ENCODE data around the gene NAA80. TPM values are rescaled to one million over a fixed set of nuclear protein-coding genes. Genes with fewer than 3 reads are reported as not detected.
"Not testable (repeated sequence)": the region's sequence is repeated elsewhere in the genome, so short reads cannot be mapped to it uniquely, and the experiment has no call there.

NAA80 gene
- total and polyA plus RNA-seq, 10 of the 15 experiments (the other 5 are each of a cell fraction or from before 2014, with no cell fraction given), result 0.48 to 12.7 (median 6.7) TPM

GRCh38 chr3:50314816-50315215 is 15.6 kb upstream of the NAA80 start (continued):
- TF ChIP-seq MYB (IDR thresholded peaks at IDR 0.05; ENCODE audit: borderline replicate concordance, low read depth, low read length) (no peak), POU2F2 (IDR thresholded peaks at IDR 0.05; ENCODE audit: borderline replicate concordance, low read depth, low read length) (no peak), ZNF384 (IDR thresholded peaks at IDR 0.05; ENCODE audit: borderline replicate concordance, low read depth, low read length) (no peak), IKZF2 (IDR thresholded peaks at IDR 0.05) (no peak)

GRCh38 chr3:50314342-50314741 is 15.1 kb upstream of the NAA80 start:
- WGBS (ENCODE audit: insufficient coverage, insufficient replicate concordance, low lambda C conversion rate, missing lambda C conversion rate), result 40% methylated on average over 3 of the region's 3 CpGs
- Histone ChIP-seq H3K79me2 (ENCODE audit: control insufficient read depth, insufficient read depth, low read length) (no peaks in the 10 kb centered on the region), H3K27me3 (replicated peaks in 1 of 2; ENCODE audit: control insufficient read depth in 2 of 2, insufficient read depth in 2 of 2, low read length in 1 of 2) (no peaks in the 10 kb centered on the region), H3K4me1 (ENCODE audit: control insufficient read depth, insufficient read depth, low read length) (peaks cover 8% of the 10 kb centered on the region), H3K4me2 (ENCODE audit: control insufficient read depth, insufficient read depth) (no peak overlapping the region), H3K27ac (ENCODE audit: control insufficient read depth, insufficient read depth) (no peak overlapping the region), H3K4me3 (no peak overlapping the region), H3K9me3 (replicated peaks; ENCODE audit: control insufficient read depth, insufficient read depth, low read length) (no peaks in the 10 kb centered on the region), H4K20me1 (ENCODE audit: control insufficient read depth, insufficient read depth) (no peaks in the 10 kb centered on the region), H3K9ac (ENCODE audit: control insufficient read depth, insufficient read depth, low read length) (no peak overlapping the region), H2AFZ (ENCODE audit: control insufficient read depth, low read depth, low read length) (no peak overlapping the region), H3K36me3 (ENCODE audit: control insufficient read depth in 2 of 2, insufficient read depth in 2 of 2, low read length in 1 of 2) (peaks cover 0 to 2% of the 10 kb centered on the region in 2 experiments; a peak in 1 of 4 replicates)
- ChIA-PET SMC1A (ENCODE audit: uncharacterized antibody, unreplicated experiment) (no interaction called here), RAD21 (ENCODE audit: unreplicated experiment) (no interaction called here), POLR2A (no interaction called here), CTCF (interaction anchor here (1.7 kb wide), 1 partner anchor 10 kb away, joined by 8 read pairs; no protein-coding TSS in a partner anchor)
- no TSS peak for BruUV-seq (replicated peaks)
- FAIRE-seq (no peak), DNase-seq (ENCODE audit: low read depth, low spot score) (no peak), ATAC-seq (no peak)
- in situ Hi-C loops (cut with MboI) (no loop called here), intact Hi-C loops (cut with micrococcal nuclease; ENCODE audit: unreplicated experiment) (no loop called here)
- TF ChIP-seq RAD21 (IDR thresholded peaks at IDR 0.05; ENCODE audit: insufficient read depth, low read depth, low read length) (no peak), TCF3 (IDR thresholded peaks at IDR 0.05; ENCODE audit: borderline replicate concordance, insufficient read depth, low read depth, low read length) (no peak)

GRCh38 chr3:50312041-50312440 is 12.8 kb upstream of the NAA80 start:
- intact Hi-C loops (cut with micrococcal nuclease; ENCODE audit: unreplicated experiment); DNase-seq (ENCODE audit: low read depth, low spot score); H3K4me3 ChIP-seq; RAD21 ChIA-PET (ENCODE audit: unreplicated experiment); H3K27ac ChIP-seq (ENCODE audit: control insufficient read depth, insufficient read depth); H3K9ac ChIP-seq (ENCODE audit: control insufficient read depth, insufficient read depth, low read length); SMC1A ChIA-PET (ENCODE audit: uncharacterized antibody, unreplicated experiment); FAIRE-seq; H3K27me3 ChIP-seq (replicated peaks in 1 of 2; ENCODE audit: control insufficient read depth in 2 of 2, insufficient read depth in 2 of 2, low read length in 1 of 2); H3K4me1 ChIP-seq (ENCODE audit: control insufficient read depth, insufficient read depth, low read length); BruUV-seq (replicated peaks); H3K9me3 ChIP-seq (replicated peaks; ENCODE audit: control insufficient read depth, insufficient read depth, low read length); CTCF ChIA-PET; POLR2A ChIA-PET; H4K20me1 ChIP-seq (ENCODE audit: control insufficient read depth, insufficient read depth); H3K79me2 ChIP-seq (ENCODE audit: control insufficient read depth, insufficient read depth, low read length); H3K4me2 ChIP-seq (ENCODE audit: control insufficient read depth, insufficient read depth); H2AFZ ChIP-seq (ENCODE audit: control insufficient read depth, low read depth, low read length); ATAC-seq; H3K36me3 ChIP-seq (ENCODE audit: control insufficient read depth in 2 of 2, insufficient read depth in 2 of 2, low read length in 1 of 2); in situ Hi-C loops (cut with MboI): not testable (repeated sequence)
- 92% methylated on average over 15 of the region's 32 CpGs for WGBS (ENCODE audit: insufficient coverage, insufficient replicate concordance, low lambda C conversion rate, missing lambda C conversion rate)

All from GM12878 (cell line).